Panc1 (cell line): ENCODE measurements around the gene CNTN4.

Source experiments
- POLR2AphosphoS5 ChIP-seq: IDR thresholded peaks from 2 replicates; pipeline ENCODE4 v1.6.1; 2012; ENCODE audit warnings: mild to moderate bottlenecking, low read depth, low read length, moderate library complexity
- TCF7L2 ChIP-seq: IDR thresholded peaks from 2 replicates; pipeline ENCODE4 v1.6.1; 2011; ENCODE audit warnings: mild to moderate bottlenecking, low read depth, low read length, inconsistent platforms
- TF ChIP-seq, protein P1 (sequence below): fragments of 450-650 bp; IDR thresholded peaks from 2 replicates; pipeline ENCODE4 v1.5.1; 2017; ENCODE audit warnings: mild to moderate bottlenecking

DNA sequence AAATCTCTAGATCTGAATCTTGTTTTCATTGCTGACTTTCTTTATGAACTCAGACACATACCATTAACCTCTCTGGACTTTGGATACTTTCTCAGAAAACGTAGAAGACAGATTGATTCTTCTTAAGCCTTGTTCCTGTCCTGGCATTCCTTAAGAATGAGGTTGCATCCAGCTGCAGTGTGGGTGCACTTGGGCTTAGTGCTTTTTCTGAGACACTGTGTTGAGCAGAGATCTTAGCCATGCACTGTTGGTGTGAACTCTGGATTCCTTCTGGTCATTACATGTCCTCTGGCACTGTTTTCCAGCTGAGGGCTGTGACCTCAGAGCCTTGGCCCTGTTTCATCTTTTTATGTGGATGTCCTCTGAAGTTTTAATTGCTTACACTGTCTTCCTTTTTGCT, 428.3 kb downstream of the CNTN4 start:
- TF ChIP-seq, protein P1, sequence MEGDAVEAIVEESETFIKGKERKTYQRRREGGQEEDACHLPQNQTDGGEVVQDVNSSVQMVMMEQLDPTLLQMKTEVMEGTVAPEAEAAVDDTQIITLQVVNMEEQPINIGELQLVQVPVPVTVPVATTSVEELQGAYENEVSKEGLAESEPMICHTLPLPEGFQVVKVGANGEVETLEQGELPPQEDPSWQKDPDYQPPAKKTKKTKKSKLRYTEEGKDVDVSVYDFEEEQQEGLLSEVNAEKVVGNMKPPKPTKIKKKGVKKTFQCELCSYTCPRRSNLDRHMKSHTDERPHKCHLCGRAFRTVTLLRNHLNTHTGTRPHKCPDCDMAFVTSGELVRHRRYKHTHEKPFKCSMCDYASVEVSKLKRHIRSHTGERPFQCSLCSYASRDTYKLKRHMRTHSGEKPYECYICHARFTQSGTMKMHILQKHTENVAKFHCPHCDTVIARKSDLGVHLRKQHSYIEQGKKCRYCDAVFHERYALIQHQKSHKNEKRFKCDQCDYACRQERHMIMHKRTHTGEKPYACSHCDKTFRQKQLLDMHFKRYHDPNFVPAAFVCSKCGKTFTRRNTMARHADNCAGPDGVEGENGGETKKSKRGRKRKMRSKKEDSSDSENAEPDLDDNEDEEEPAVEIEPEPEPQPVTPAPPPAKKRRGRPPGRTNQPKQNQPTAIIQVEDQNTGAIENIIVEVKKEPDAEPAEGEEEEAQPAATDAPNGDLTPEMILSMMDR, result no peak
- TF ChIP-seq TCF7L2, result no peak
- no peak for TF ChIP-seq POLR2AphosphoS5
